HG03045 (cell line): ENCODE results near the gene OPALIN.

Source experiments
- ATAC-seq: cut with Tn5 transposase; IDR thresholded peaks from one replicate; pipeline ENCODE4 v1.9.1; 2021; ENCODE audit warnings: mild to moderate bottlenecking, moderate library complexity; ENCODE audit not compliant: unreplicated experiment

Gene OPALIN

DNA sequence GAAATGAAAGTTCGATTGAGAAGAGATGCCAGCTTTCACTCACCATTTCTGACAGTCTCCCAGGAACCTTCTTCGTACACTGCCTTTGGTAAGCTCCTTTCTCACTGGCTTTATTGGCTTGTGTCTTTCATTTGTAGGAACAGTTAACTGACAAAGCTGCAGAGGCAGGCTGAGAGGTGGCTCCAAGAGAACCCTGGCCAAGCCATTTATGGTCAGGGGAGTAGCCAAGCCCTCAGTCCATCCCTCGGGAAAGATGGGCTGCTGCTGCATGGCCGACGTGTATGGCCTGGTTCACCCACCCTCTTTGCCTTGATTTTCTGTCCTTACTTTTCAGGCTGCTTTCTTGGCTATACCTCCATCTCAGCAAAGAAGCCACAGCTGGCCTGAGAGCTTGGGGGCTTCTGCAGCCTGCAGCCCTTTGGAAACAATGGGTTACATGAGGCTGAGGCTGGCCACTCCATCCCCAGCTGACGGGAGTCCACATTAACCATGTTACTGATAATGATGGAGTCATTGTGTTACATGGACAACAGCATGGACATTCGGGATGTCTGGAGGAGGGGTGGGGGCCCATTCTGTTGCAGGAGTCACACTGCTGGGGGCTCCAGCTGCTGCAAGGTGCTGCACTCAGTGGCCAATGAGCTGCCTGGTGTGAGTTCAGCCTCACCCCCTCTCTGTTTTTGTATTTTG lies at the start of gene OPALIN:
Gene OPALIN, minus strand, starts transcription at position 152 of the 690 bp plus-strand sequence. Its CDS starts 106 bp downstream, at position 46.
- ATAC-seq, result no peak

DNA sequence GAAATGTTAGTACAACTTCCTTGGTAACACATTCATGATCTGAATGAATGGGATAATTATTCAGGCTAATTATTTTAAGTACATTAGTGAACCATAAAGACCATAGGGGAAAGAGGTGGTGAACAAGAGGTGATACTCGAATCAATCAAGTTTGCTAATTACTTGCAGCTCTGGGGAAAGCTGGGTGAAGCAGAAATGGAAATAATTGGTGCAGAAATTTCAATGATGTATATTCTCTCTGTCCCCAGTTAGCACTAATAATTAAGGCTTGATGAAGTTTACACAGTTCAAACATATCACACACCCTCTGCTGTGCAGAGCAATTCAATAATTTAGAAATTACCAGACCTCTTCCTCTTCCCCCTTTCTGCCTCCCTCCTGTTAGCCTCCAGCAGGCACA lies 49.4 kb upstream of the OPALIN start:
- ATAC-seq, result no peak

- ATAC-seq, result no peak
These were observed 48.8 kb upstream of the OPALIN start for GRCh38 chr10:96407560-96408069.

GRCh38 chr10:96406091-96406490 lies 47.3 kb upstream of the OPALIN start:
- ATAC-seq, result no peak

DNA sequence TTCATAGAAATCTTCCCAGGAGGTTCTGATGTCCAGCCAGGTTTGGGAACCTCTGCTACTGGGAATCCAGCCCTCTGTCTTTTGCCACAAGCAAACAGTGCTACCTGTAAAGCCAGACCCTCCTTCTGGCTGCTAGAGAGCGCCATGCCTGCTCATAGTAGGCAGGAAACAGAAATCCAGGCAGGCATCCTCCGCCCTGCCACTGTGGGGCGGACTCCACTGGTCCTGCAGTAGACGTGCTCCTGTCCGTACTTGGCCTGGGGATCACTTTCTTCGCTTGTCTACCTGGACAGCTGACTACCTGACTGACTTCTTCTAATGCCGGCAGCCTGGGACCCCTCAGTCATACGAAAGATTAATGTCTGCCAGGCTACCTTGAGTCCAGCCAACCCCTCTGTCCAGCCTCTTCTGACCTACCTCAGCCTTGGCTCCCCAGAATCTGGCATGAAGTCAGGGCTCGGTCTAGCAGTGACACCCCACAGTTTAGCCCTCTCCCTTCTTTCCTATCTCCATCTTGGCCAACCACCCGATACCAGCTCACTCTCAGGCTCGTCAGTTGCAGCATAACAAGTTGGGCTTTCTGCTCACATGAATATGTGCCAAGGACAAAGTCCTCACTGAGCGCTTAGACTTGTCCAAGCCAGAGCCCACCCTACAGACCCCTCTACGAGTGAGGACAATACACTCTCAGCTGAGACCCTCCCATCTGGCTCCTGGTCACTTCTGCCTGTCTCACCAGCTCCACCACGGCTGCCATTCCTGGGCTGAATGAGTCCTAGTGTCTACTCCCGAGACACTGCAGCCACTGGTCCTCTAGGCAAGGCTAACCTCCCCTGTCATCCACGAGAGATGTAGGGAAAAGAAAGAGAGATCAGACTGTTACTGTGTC lies 43.9 kb upstream of the OPALIN start:
- ATAC-seq, result no peak

DNA sequence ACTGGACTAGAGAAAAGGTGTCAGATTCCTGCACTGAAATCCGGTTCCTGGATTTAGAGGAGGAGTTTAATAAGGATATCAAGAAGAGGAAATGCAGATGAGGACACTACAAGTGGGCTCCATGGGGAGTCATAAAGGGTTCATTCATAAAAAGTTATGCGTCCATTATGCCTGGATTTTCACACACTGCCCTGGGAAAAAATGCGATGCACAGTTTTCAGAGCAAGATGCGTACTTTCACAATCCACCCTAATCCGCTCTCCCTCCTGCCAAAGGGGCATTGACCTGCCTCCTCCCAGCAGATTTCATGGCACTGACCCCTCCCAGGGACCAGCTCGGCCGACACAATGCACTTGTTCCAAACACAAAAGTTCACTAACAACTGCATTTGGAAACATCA lies 42.2 kb upstream of the OPALIN start:
- ATAC-seq, result no peak

- no peak for ATAC-seq
These were observed 41.7 kb upstream of the OPALIN start for GRCh38 chr10:96400465-96400864.

DNA sequence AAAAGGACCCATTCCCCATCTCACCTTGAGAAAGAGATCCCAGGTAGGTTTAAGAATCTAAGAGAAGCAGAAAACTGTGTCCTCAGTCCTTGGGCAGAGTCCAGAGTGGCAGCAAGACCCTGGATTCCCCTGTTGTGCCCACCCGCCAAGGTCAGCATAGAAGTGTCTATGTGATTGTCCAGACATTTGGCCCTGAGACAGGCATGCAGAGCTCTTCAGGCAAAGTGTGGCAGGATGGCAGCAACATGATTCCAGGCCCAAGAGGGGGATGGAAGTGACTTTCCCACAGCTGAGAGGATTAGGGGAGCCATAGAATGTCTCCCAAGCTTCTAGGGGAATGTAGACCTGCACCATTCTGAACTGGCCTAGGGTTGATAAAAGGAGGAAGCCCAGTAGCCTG lies 39.1 kb upstream of the OPALIN start:
- no peak for ATAC-seq

DNA sequence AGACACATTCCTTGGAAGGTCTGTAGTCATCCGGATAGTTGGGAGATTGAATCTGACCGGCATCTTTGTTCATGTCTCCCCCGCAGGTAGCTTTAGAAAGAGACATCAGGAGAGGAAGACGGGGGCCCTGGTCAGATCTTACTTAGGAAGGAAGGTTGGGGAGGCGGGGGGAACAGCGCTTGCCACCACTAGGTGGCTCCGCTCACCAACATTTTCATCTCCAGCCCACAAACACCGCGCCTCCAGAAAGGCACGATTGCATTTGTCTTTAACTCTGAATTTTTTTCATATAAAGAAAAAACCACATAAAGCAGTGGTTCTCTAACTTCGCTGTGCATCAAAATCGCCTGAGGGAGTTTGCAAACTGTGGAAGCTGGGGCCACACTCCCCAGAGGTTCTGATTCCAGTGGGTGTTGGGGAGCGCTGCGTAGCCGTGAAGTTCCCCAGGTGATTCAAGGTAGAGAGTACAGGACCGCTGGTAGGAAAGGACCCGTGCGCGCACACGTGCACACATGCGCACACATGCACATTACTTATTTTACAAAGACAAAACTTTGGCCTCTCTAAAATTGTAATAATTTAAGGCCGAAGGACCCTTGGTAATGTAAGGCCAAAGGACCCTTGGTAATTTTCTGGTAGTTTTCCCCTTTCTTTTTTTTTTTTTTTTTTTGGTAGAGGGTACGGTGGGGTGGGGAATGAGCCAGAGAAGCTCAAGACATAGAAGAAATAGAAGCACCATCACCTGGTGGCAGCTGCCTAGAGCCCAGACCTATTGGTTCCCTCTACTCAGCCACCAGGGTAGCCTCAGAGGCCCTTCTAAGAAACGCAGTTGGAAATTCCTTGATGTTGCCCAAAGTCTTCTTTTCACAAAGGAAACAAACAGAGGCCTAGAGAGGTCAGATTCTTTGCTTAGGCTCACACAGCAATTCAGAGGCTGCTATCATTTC lies 37.4 kb upstream of the OPALIN start:
- no peak for ATAC-seq

GRCh38 chr10:96390460-96390864 lies 31.7 kb upstream of the OPALIN start:
- no peak for ATAC-seq

GRCh38 chr10:96389785-96390184 lies 31.0 kb upstream of the OPALIN start:
- no peak for ATAC-seq

GRCh38 chr10:96387601-96388000 lies 28.8 kb upstream of the OPALIN start:
- no peak for ATAC-seq

GRCh38 chr10:96387161-96387560 lies 28.4 kb upstream of the OPALIN start:
- ATAC-seq, result no peak

- no peak for ATAC-seq
These were observed 25.7 kb upstream of the OPALIN start for GRCh38 chr10:96384506-96384905.

DNA sequence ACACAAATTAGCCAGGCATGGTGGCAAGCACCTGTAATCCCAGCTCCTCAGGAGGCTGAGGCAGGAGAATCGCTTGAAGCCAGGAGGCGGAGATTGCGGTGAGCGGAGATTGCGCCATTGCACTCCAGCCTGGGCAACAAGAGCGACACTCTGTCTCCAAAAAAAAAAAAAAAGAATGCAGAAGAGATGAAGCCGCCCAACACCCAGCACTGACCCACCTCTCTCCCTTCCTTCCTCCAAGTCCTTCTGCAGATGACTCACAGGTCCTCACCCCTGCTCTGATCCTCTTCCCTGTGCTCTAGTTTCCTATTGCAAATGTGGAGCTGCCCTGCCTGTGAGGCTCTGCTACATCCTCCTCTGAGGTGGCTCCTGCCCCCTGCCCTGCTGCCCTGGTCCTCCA lies 22.0 kb upstream of the OPALIN start:
- ATAC-seq, result no peak

GRCh38 chr10:96379758-96380157 lies 21.0 kb upstream of the OPALIN start:
- no peak for ATAC-seq

DNA sequence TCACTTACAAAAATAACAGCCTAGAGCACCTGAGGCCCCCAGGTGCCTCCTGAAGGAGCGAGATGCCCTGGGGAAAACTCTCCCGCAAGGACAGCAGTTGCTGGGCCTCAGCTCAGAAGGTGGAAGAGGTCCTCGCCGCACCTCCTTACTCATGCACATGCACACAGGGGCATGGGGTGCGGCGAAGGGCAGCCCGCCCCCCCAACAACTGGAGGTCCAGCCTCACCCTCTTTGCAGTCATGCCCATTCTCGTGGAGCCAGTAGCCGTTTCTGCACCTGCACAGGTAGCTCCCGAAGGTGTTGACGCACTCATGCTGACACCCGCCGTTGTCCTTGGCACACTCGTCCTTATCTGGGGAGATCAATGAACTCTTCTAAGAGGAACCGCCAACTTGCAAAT lies 19.9 kb upstream of the OPALIN start:
- ATAC-seq, result no peak

GRCh38 chr10:96377816-96378294 lies 19.1 kb upstream of the OPALIN start:
- no peak for ATAC-seq

DNA sequence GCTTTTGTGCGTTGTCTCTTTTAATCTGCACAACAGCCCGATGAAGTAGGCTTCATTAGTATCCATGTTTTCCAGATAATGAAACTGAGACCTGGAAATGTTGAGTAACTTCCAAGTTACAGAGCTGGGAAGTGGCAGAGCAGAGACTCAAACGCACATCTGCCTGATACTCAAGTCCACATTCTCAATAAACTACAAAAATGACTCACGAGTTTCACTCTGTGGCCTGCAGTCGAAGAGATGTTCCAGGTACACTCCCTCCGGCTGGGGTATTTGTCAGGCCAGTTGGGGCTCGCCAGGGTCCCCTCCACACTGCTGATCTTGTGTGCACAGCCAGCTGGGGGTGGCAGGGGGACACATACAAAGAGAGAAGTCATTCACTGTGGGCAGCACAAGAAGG lies 17.7 kb upstream of the OPALIN start:
- ATAC-seq, result no peak

DNA sequence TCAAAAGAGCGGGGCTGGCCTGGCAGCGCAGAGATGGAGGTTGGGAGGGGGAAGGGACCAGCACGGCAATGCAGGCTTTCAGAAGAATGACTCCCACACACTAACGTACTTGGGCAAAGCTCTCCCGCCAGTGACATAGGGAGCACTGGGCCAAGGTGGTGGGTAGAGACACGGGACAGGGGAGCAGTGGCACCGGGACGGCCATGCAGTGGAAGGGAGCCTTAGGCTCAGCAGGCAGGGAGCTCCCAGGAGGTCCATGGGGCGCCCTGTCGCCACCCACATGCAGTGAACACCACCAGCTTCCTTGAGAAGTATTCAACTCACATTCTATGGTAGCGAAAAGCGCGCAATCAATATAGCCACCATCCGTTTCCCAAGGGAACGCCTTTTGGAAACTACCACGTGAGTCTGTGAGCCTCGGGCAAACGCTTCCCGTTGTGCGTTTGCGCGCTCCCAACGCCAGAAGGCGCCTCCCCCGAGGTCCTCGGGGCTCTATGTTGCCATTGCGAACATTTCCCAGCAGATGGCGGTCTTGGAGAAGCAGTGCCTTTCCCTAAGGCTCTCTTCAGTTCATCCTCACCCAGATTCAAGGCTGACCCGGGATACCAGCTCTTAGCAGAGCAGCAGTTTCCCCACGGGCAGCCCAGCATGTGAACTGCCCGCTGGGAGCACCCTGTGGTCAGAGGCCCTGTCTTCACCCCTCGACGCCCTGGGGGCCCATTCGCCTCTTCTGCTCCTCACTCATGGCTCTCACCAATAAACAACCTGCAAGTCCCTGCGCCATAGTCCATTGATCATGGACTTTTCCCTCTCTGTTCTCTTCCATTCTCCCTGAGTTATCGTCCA lies 16.4 kb upstream of the OPALIN start:
- peak; percentile 76 for ATAC-seq
